Mononuclear cell (primary cell): ENCODE data around the gene RELB. TPM values are rescaled to one million over a fixed set of nuclear protein-coding genes. Genes with fewer than 3 reads are reported as not detected.

Source experiments
- H3K27me3 ChIP-seq: 2 replicates; pipeline ENCODE4 v1.6.0; 2011; ENCODE audit warnings: low read length, control low read depth; ENCODE audit not compliant: insufficient read depth
- H3K4me1 ChIP-seq: 2 replicates; pipeline ENCODE4 v1.5.1; 2011; ENCODE audit warnings: mild to moderate bottlenecking, low read length, control low read depth; ENCODE audit not compliant: insufficient read depth
- H3K4me3 ChIP-seq: 2 replicates; pipeline ENCODE4 v1.5.1; 2011; ENCODE audit warnings: mild to moderate bottlenecking, low read length, moderate library complexity
- H3K9me3 ChIP-seq: 2 replicates; pipeline ENCODE4 v1.5.1; 2011; ENCODE audit warnings: low read depth, mild to moderate bottlenecking, control low read depth, low read length
- total RNA-seq: library from RNA; depleted of rRNA; stranded (reverse); fragments of >200 nt; gene quantifications from one replicate; pipeline ENCODE4 v1.2.3, GENCODE V29; 2012

RELB gene
- total RNA-seq, 1 donor: 42.9 TPM

DNA sequence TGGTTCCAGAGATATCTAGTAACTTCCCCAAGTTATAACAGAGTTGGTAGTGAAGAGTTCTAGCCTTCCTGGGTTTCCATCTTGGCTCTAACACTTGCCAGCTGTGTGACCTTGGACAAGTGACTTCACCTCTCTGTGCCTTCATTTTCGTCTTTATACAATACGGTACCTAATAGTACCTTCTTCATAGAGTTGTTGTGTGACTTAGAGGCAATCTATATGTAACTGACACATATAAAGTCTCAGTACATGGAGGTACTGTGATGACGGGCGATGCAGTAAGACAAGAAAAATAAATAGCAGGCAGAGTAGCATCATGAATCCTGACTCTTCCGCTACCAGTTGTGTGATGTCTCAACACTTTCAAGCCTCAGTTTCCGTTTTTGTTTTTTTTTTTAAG is 29.6 kb downstream of the RELB start:
- Histone ChIP-seq H3K4me3 (no peak overlapping the region), H3K9me3 (no peaks in the 10 kb centered on the region), H3K4me1 (no peaks in the 10 kb centered on the region), H3K27me3 (no peaks in the 10 kb centered on the region)

DNA sequence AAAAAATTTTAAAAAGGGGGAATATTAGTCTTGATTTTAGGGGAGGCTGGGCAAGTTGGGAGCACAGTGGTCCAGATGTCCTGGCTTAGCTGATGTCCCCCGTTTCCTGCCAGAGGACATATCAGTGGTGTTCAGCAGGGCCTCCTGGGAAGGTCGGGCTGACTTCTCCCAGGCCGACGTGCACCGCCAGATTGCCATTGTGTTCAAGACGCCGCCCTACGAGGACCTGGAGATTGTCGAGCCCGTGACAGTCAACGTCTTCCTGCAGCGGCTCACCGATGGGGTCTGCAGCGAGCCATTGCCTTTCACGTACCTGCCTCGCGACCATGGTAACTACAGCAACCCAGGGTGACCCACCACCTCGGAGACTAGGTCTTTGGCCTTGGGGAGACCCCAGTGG is 31.2 kb downstream of the RELB start:
- Histone ChIP-seq H3K4me1 (no peaks in the 10 kb centered on the region), H3K9me3 (no peaks in the 10 kb centered on the region), H3K4me3 (no peak overlapping the region), H3K27me3 (no peaks in the 10 kb centered on the region)

DNA sequence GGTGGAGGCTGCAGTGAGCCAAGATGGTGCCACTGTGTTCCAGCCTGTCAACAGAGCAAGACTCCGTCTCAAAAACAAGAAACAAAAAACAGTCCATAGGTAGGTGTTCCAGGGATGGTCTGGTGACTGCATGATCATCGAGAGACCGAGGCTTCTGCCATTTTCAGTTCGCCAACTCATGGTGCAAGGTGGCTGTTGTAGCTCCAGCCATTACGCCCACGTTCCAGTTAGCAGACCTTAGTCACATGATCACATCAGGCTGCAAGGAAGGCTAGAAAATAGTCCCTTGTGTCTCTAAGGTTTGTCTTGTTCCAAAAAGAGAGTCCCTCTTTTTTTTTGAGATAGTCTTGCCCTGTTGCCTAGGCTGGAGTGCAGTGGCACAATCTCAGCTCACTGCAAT is 34.5 kb downstream of the RELB start:
- H3K4me3 ChIP-seq: no peak overlapping the region
- H3K27me3 ChIP-seq: no peaks in the 10 kb centered on the region
- no peaks in the 10 kb centered on the region for H3K9me3 ChIP-seq
- peaks cover 24% of the 10 kb centered on the region for H3K4me1 ChIP-seq

GRCh38 chr19:45037393-45038169 is 36.3 kb downstream of the RELB start:
- peaks cover 38% of the 10 kb centered on the region for H3K4me1 ChIP-seq

GRCh38 chr19:45038931-45039893 is 37.9 kb downstream of the RELB start, which contains the start of gene CLASRP:
TSS of gene CLASRP (plus strand) at chr19:45039045. CDS start at chr19:45040213, 1,168 bp downstream.
- peak within 1 kb of the TSS; percentile 98 for H3K4me3 ChIP-seq
- no peaks in the 10 kb centered on the region for H3K9me3 ChIP-seq
- peaks cover 38% of the 10 kb centered on the region for H3K4me1 ChIP-seq

More at GRCh38 chr19:45037393-45038169, 36.3 kb downstream of the RELB start:
- no peaks in the 10 kb centered on the region for H3K9me3 ChIP-seq
- H3K27me3 ChIP-seq: no peaks in the 10 kb centered on the region
- no peak overlapping the region for H3K4me3 ChIP-seq

GRCh38 chr19:45040059-45040771 is 39.0 kb downstream of the RELB start:
- Histone ChIP-seq H3K27me3 (no peaks in the 10 kb centered on the region), H3K9me3 (no peaks in the 10 kb centered on the region), H3K4me3 (peak overlapping the region; percentile 98), H3K4me1 (peaks cover 45% of the 10 kb centered on the region)

More at GRCh38 chr19:45038931-45039893, 37.9 kb downstream of the RELB start, which contains the start of gene CLASRP:
- no peaks in the 10 kb centered on the region for H3K27me3 ChIP-seq

- Histone ChIP-seq H3K4me1 (peaks cover 53% of the 10 kb centered on the region), H3K9me3 (no peaks in the 10 kb centered on the region), H3K27me3 (no peaks in the 10 kb centered on the region), H3K4me3 (no peak overlapping the region)
Measured at GRCh38 chr19:45041125-45041524, 39.9 kb downstream of the RELB start.

- no peak overlapping the region for H3K4me3 ChIP-seq
Measured at GRCh38 chr19:45045671-45046353, 44.5 kb downstream of the RELB start.

DNA sequence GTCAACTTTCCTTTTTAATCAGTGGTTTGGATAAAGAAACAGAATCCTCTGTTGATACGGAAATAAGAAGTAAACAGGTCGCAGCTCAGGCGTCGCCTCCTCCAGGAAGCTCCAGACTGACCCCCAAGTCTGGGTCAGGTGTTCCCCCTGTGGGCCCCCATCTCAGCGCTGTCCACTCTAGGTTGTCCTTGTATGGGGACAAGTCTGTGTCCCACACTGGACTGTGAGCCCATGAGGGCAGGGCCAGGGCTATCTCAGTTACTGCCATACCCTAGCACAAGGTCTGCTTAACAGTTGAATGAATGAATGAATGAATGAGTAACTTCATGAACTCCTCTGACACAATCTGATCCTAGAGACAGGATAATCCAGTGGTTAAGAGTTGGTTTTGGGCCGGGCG is 45.1 kb downstream of the RELB start:
- no peak overlapping the region for H3K4me3 ChIP-seq
- peaks cover 58% of the 10 kb centered on the region for H3K4me1 ChIP-seq

More at GRCh38 chr19:45045671-45046353, 44.5 kb downstream of the RELB start:
- Histone ChIP-seq H3K27me3 (no peaks in the 10 kb centered on the region), H3K4me1 (peaks cover 58% of the 10 kb centered on the region), H3K9me3 (no peaks in the 10 kb centered on the region)

DNA sequence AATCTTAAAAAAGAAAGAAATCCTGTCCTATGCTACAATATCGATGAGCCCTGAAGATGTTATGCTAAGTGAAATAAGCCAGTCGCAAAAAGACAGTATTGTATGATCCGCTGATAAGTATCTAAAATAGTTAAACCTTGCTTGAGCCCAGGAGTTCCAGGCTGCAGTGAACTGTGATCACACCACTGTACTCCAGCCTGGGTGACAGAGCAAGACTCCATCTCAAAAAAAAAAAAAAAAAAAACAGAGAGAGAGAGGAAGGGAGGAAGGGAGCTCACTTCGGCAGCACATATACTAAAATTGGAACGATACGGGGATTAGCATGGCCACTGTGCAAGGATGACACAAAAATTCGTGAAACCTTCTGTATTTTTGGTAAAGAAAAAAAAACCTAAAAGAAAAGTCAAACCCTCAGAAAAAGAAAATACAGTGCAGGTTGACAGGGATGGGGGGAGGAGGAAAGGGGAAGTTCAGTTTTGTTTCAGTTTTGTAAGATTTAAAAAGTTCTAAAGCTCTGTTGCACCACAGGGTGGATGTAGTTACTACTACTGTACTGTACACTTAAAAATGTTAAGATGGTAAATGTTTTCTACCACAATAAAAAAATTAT is 46.0 kb downstream of the RELB start:
- Histone ChIP-seq H3K4me1 (peaks cover 52% of the 10 kb centered on the region), H3K4me3 (peak overlapping the region; percentile 39), H3K9me3 (no peaks in the 10 kb centered on the region), H3K27me3 (no peaks in the 10 kb centered on the region)

More for the DNA sequence above, 45.1 kb downstream of the RELB start:
- Histone ChIP-seq H3K9me3 (no peaks in the 10 kb centered on the region), H3K27me3 (no peaks in the 10 kb centered on the region)

GRCh38 chr19:45049073-45049736 is 47.9 kb downstream of the RELB start:
- no peaks in the 10 kb centered on the region for H3K27me3 ChIP-seq
- H3K9me3 ChIP-seq: no peaks in the 10 kb centered on the region
- H3K4me3 ChIP-seq: no peak overlapping the region
- H3K4me1 ChIP-seq: peaks cover 59% of the 10 kb centered on the region

DNA sequence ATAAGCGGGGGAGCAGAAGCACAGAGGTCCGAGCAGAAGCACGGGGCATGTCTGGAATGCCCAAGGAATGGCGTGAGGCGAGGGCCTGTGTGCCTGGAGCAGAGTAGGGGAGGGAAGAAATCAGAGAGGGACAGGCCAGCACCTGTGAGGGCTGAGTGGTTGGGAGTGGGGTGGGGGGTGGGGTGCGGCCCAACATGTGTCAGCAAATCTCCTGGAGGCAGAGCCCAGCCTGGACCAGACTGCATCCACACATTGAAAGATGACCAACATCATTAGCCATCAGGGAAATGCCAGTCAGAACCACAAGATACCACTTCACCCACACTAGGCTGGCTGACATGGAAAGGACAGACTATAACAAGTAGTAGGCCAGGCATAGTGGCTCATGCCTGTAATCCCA is 48.8 kb downstream of the RELB start:
- Histone ChIP-seq H3K4me3 (no peak overlapping the region), H3K27me3 (no peaks in the 10 kb centered on the region), H3K4me1 (peaks cover 53% of the 10 kb centered on the region), H3K9me3 (no peaks in the 10 kb centered on the region)

- H3K4me3 ChIP-seq: no peak overlapping the region
- H3K4me1 ChIP-seq: peaks cover 34% of the 10 kb centered on the region
- no peaks in the 10 kb centered on the region for H3K27me3 ChIP-seq
- no peaks in the 10 kb centered on the region for H3K9me3 ChIP-seq
Measured at GRCh38 chr19:45051929-45052579, 50.8 kb downstream of the RELB start.
